IMR-90 (cell line): Measurements from ENCODE around the gene ZNF598. TPM values are rescaled to one million over a fixed set of nuclear protein-coding genes. Genes with fewer than 3 reads are reported as not detected.

Experiments used
- ATAC-seq: fragments of 200-7000 bp; cut with Tn5 transposase; 2 replicates; pipeline ENCODE4 v1.9.1; 2020; ENCODE audit warnings: low read depth, mild to moderate bottlenecking, moderate library complexity
- BruUV-seq: library from RNA; stranded (reverse); fragments of 400-500 nt; replicated peaks from 2 replicates; lab custom pipeline; 2021; lab: Mats Ljungman, UMichigan
- CTCF ChIA-PET: fragments of 300-600 bp; formaldehyde crosslinking; extraction: SDS; loops from one replicate; lab custom pipeline; 2021; ENCODE audit warnings: antibody characterized with exemption; lab: Yijun Ruan, JAX
- POLR2A ChIA-PET: fragments of 300-600 bp; sonication (Branson Sonifier 250); formaldehyde crosslinking; loops from one replicate; lab custom pipeline; 2022; ENCODE audit warnings: antibody characterized with exemption; ENCODE audit not compliant: unreplicated experiment; lab: Charles Lee
- DNase-seq: peaks from one replicate; pipeline ENCODE4 v3.0.0; 2013
- H2AFZ ChIP-seq: replicated peaks from 2 replicates; pipeline ENCODE3; 2013; ENCODE audit warnings: low read length, mild to moderate bottlenecking; ENCODE audit not compliant: poor library complexity
- H2AK5ac ChIP-seq: 2 replicates; pipeline ENCODE4 v1.6.1; 2013; ENCODE audit warnings: low read depth, low read length, inconsistent platforms
- H2AK9ac ChIP-seq: replicated peaks from 2 replicates; pipeline ENCODE3; 2013; ENCODE audit warnings: mild to moderate bottlenecking, low read depth, low read length, moderate library complexity; ENCODE audit not compliant: poor library complexity
- H2BK120ac ChIP-seq: 2 replicates; pipeline ENCODE4 v1.6.1; 2013; ENCODE audit warnings: low read depth, low read length, inconsistent platforms
- H2BK15ac ChIP-seq: 3 replicates; pipeline ENCODE4 v1.6.1; 2013; ENCODE audit warnings: low read depth, low read length, inconsistent platforms
- H2BK20ac ChIP-seq: 2 replicates; pipeline ENCODE4 v1.6.1; 2013; ENCODE audit warnings: low read depth, mild to moderate bottlenecking, inconsistent platforms, low read length, moderate library complexity
- H2BK5ac ChIP-seq: 2 replicates; pipeline ENCODE4 v1.6.1; 2013; ENCODE audit warnings: mild to moderate bottlenecking, low read depth, low read length, inconsistent platforms; ENCODE audit not compliant: poor library complexity, severe bottlenecking
- H3K14ac ChIP-seq: replicated peaks from 2 replicates; pipeline ENCODE4 v1.6.1; 2013; ENCODE audit warnings: low read depth, low read length, inconsistent platforms
- H3K18ac ChIP-seq: 2 replicates; pipeline ENCODE4 v1.6.1; 2013; ENCODE audit warnings: low read depth, low read length, control low read depth
- H3K23ac ChIP-seq: 2 replicates; pipeline ENCODE4 v1.6.1; 2013; ENCODE audit warnings: low read depth, low read length, inconsistent platforms
- H3K27ac ChIP-seq: 2 replicates; pipeline ENCODE4 v1.5.1; 2013; ENCODE audit warnings: mild to moderate bottlenecking, control low read depth, low read length; ENCODE audit not compliant: insufficient read depth
- H3K27me3 ChIP-seq: 2 replicates; pipeline ENCODE4 v1.6.1; 2013; ENCODE audit warnings: low read length; ENCODE audit not compliant: control insufficient read depth, insufficient read depth
- H3K36me3 ChIP-seq: 2 replicates; pipeline ENCODE4 v1.6.1; 2013; ENCODE audit warnings: low read length, mixed read lengths; ENCODE audit not compliant: control insufficient read depth, insufficient read depth
- H3K4ac ChIP-seq: 2 replicates; pipeline ENCODE4 v1.6.1; 2013; ENCODE audit warnings: low read depth, low read length, inconsistent platforms
- H3K4me1 ChIP-seq: 2 replicates; pipeline ENCODE4 v1.6.1; 2013; ENCODE audit warnings: low read length, mixed read lengths; ENCODE audit not compliant: control insufficient read depth, insufficient read depth
- H3K4me2 ChIP-seq: 2 replicates; pipeline ENCODE4 v1.6.1; 2013; ENCODE audit warnings: low read depth, mild to moderate bottlenecking, control low read depth, low read length, moderate library complexity
- H3K4me3 ChIP-seq: 2 replicates; pipeline ENCODE4 v1.5.1; 2013; ENCODE audit warnings: low read depth, mild to moderate bottlenecking, control low read depth, low read length, moderate library complexity; ENCODE audit not compliant: insufficient read depth
- H3K56ac ChIP-seq: 2 replicates; pipeline ENCODE4 v1.6.1; 2013; ENCODE audit warnings: low read length, inconsistent platforms; ENCODE audit not compliant: insufficient read depth; ENCODE audit errors: extremely low read depth
- H3K79me1 ChIP-seq, 2 experiments: 2 replicates each; pipeline ENCODE4 v1.6.1; 2013; ENCODE audit warnings: low read length in 2 of 2, inconsistent platforms in 1 of 2, low read depth in 1 of 2
- H3K9ac ChIP-seq: 2 replicates; pipeline ENCODE4 v1.6.1; 2013; ENCODE audit warnings: low read depth, low read length, control low read depth
- H3K9me1 ChIP-seq: 2 replicates; pipeline ENCODE4 v1.6.1; 2013; ENCODE audit warnings: low read length, inconsistent platforms; ENCODE audit not compliant: insufficient read depth
- H3K9me3 ChIP-seq: 2 replicates; pipeline ENCODE4 v1.6.1; 2013; ENCODE audit warnings: low read length; ENCODE audit not compliant: control insufficient read depth, insufficient read depth
- H4K20me1 ChIP-seq: 2 replicates; pipeline ENCODE4 v1.6.1; 2013; ENCODE audit warnings: low read length, inconsistent platforms; ENCODE audit not compliant: insufficient read depth
- H4K5ac ChIP-seq: 2 replicates; pipeline ENCODE4 v1.6.1; 2013; ENCODE audit warnings: mild to moderate bottlenecking, low read depth, low read length, control low read depth
- H4K8ac ChIP-seq, 2 experiments: 2 replicates each; pipeline ENCODE4 v1.6.1; 2013; ENCODE audit warnings: low read depth in 2 of 2, low read length in 2 of 2, control low read depth in 1 of 2, inconsistent platforms in 1 of 2
- H4K91ac ChIP-seq: 2 replicates; pipeline ENCODE4 v1.6.1; 2013; ENCODE audit warnings: low read depth, low read length, inconsistent platforms; ENCODE audit not compliant: insufficient read depth
- CEBPB ChIP-seq: IDR thresholded peaks from 2 replicates; pipeline ENCODE4 v1.6.1; 2012; ENCODE audit warnings: low read depth, low read length, improper control_type of control experiment
- FOS ChIP-seq: fragments of 150-350 bp; IDR thresholded peaks from 2 replicates; pipeline ENCODE4 v1.6.1; 2016; ENCODE audit warnings: low read depth, low read length
- MAFK ChIP-seq: IDR thresholded peaks from 2 replicates; pipeline ENCODE4 v1.6.1; 2012; ENCODE audit warnings: low read depth, low read length, improper control_type of control experiment
- MAZ ChIP-seq: IDR thresholded peaks from 2 replicates; pipeline ENCODE4 v1.6.1; 2012; ENCODE audit warnings: low read depth, mild to moderate bottlenecking, low read length, improper control_type of control experiment, moderate library complexity, borderline replicate concordance
- NFE2L2 ChIP-seq: fragments of 150-350 bp; IDR thresholded peaks from 2 replicates; pipeline ENCODE4 v1.6.1; 2016; ENCODE audit warnings: low read depth, mild to moderate bottlenecking, low read length
- SMC3 ChIP-seq: fragments of 150-350 bp; IDR thresholded peaks from 2 replicates; pipeline ENCODE4 v1.6.1; 2016; ENCODE audit warnings: low read depth, mild to moderate bottlenecking, antibody characterized with exemption, low read length, moderate library complexity
- WGBS, 2 experiments: methylation state at CpG; one replicate each; pipeline versions ENCODE4 v1.1.5 to v1.1.7; 2013; ENCODE audit warnings: missing lambda C conversion rate in 2 of 2; ENCODE audit not compliant: insufficient read length in 1 of 2; ENCODE audit errors: extremely low coverage in 2 of 2; 5-methylcytosine and 5-hydroxymethylcytosine counted together
- dilution Hi-C: fragments of 300-500 bp; cut with HindIII; formaldehyde crosslinking; loops from one replicate; pipeline ENCODE4 v1.14.3; 2018; ENCODE audit warnings: low sequenced_read_pairs; ENCODE audit not compliant: unreplicated experiment
- in situ Hi-C: fragments of 300-500 bp; cut with MboI; formaldehyde crosslinking; loops from 3 replicates; pipeline ENCODE4 v1.14.3; 2019; ENCODE audit warnings: low sequenced_read_pairs, inconsistent platforms, mixed read lengths
- intact Hi-C: fragments of 100-400 bp; cut with micrococcal nuclease; formaldehyde crosslinking; loops from 2 replicates; pipeline ENCODE4 v1.10.0; 2022
- polyA plus RNA-seq, 3 experiments: library from polyadenylated mRNA; depleted of rRNA; stranded (reverse); fragments of >200 nt; gene quantifications; 2 replicates each; pipeline ENCODE4 v1.2.3, GENCODE V29; 2012; ENCODE audit warnings: low replicate concordance in 1 of 3
- total RNA-seq: library from RNA; depleted of rRNA; stranded (reverse); fragments of >200 nt; gene quantifications from 2 replicates; pipeline ENCODE4 v1.2.3, GENCODE V29; 2012
- TF ChIP-seq, protein P1 (sequence below): fragments of 150-350 bp; IDR thresholded peaks from 2 replicates; pipeline ENCODE4 v1.6.1; 2017; ENCODE audit warnings: mild to moderate bottlenecking, antibody characterized with exemption, low read length, low read depth

Gene ZNF598
- total and polyA plus RNA-seq, 2 of the 4 experiments (the other 2 are of a cell fraction), result 3.4 to 36.4 TPM

DNA sequence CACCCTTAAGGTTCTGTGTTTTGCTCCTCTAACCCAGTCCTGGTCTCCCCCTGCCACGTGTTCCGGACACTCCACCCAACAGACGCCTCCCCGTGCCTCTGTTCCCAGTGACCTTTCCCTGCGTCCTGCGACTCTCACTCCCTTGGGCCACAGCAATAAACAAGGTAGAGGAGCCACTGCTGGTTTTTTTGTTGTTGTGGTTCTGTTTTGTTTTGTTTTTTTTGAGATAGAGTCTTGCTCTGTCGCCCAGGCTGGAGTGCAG is 6.3 kb upstream of the ZNF598 start:
- H3K36me3 ChIP-seq, result no peaks in the 10 kb centered on the region
- peak overlapping the region; percentile 74 for H2AK5ac ChIP-seq
- H4K91ac ChIP-seq, result peak overlapping the region; percentile 6; the same call in 1 of the 2 replicates
- peak overlapping the region; percentile 72 for H2AFZ ChIP-seq
- dilution Hi-C loops (no loop called here), intact Hi-C loops (no loop called here), in situ Hi-C loops (no loop called here)
- H3K23ac ChIP-seq, result no peak overlapping the region; the same call in 1 of the 2 replicates
- H4K20me1 ChIP-seq, result no peaks in the 10 kb centered on the region
- H3K4me1 ChIP-seq, result peaks cover 3% of the 10 kb centered on the region; the same call in 1 of the 2 replicates
- H3K27me3 ChIP-seq, result peaks cover 18% of the 10 kb centered on the region; the same call in 1 of the 2 replicates
- no peak for ATAC-seq
- peak overlapping the region; percentile 76; the same call in 1 of the 2 replicates for H3K14ac ChIP-seq
- no peak overlapping the region for H3K56ac ChIP-seq
- H3K4me2 ChIP-seq, result no peak overlapping the region
- peak overlapping the region; percentile 81 for H3K4ac ChIP-seq
- H3K27ac ChIP-seq, result no peak overlapping the region
- ChIA-PET POLR2A (no interaction called here), CTCF (interaction anchor here (1.4 kb wide), 1 partner anchor 125 kb away, joined by 3 read pairs; no protein-coding TSS in a partner anchor)
- H3K79me1 ChIP-seq, result peaks cover 0 to 2% of the 10 kb centered on the region in 2 experiments; a peak in 2 of 4 replicates
- no TSS peak for BruUV-seq
- H2BK15ac ChIP-seq, result no peak overlapping the region; the same call in 2 of the 3 replicates
- TF ChIP-seq FOS (no peak), MAZ (no peak), MAFK (no peak), NFE2L2 (no peak), CEBPB (no peak), SMC3 (no peak)
- TF ChIP-seq, protein P1, sequence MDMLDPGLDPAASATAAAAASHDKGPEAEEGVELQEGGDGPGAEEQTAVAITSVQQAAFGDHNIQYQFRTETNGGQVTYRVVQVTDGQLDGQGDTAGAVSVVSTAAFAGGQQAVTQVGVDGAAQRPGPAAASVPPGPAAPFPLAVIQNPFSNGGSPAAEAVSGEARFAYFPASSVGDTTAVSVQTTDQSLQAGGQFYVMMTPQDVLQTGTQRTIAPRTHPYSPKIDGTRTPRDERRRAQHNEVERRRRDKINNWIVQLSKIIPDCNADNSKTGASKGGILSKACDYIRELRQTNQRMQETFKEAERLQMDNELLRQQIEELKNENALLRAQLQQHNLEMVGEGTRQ, result no peak
- DNase-seq, result no peak
- H2AK9ac ChIP-seq, result peak overlapping the region; percentile 72
- H4K8ac ChIP-seq, result no peak overlapping the region
- peak overlapping the region; percentile 14 for H2BK120ac ChIP-seq
- no peak overlapping the region for H4K5ac ChIP-seq
- H3K9me3 ChIP-seq, result no peaks in the 10 kb centered on the region
- no peak overlapping the region for H2BK5ac ChIP-seq
- H2BK20ac ChIP-seq, result no peak overlapping the region
- no CpG with 5 or more reads among the region's 7 CpGs for WGBS, 2 experiments
- H3K18ac ChIP-seq, result no peak overlapping the region
- peaks cover 6% of the 10 kb centered on the region for H3K9me1 ChIP-seq
- H3K9ac ChIP-seq, result no peak overlapping the region
- H3K4me3 ChIP-seq, result no peak overlapping the region
